ENCODE data around the gene TMEM253.

DNA sequence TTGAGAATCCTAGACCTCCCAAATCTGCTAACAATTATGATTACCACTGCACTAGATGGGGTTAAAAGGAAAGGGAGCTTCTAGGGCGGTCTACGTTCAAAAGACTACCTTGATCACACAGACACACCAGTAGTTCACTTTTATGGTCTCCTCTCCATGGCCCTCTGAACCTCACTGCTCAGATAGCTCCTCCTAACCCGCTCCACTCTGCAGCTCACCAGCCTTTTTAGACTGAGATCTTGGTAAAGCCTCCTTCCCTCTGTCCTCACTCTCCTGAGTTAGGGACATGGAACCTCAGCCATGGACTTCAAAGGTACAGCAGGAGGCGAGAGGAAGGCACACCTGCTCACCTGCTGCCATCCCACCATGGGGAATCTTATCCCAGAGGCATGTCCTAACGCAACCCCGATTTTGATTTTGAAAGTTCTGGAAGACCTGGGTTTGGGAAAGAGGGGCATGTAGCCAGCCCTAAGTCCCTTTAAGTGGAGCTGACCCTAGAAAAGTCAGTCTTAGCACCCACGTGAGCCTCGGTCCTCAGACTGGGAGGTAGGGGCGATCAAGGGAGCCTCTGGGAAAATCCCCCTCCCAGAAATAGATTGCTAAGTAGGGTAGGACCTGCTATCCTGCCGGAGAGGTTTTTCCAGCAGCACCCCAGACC, 3.8 kb upstream of the TMEM253 start:
- TF ChIP-seq CTCF (conservative IDR thresholded peaks at IDR 0.05) (no peak), ZFX (IDR thresholded peaks at IDR 0.05) (no peak)

All from C4-2B (cell line).